GM06990 (cell line): Measurements from ENCODE around the gene ALKBH2.

ENCODE experiments used
- DNase-seq: peaks from one replicate; pipeline ENCODE4 v3.0.0-alpha.2; 2011; ENCODE audit not compliant: insufficient read length; ENCODE audit errors: extremely low read depth
- H3K27me3 ChIP-seq: replicated peaks from 2 replicates; pipeline ENCODE4 v1.6.0; 2011; ENCODE audit warnings: low read length; ENCODE audit not compliant: control insufficient read depth, insufficient read depth
- H3K36me3 ChIP-seq: 2 replicates; pipeline ENCODE4 v1.5.1; 2011; ENCODE audit warnings: low read length; ENCODE audit not compliant: control insufficient read depth, insufficient read depth
- H3K4me3 ChIP-seq: replicated peaks from 2 replicates; pipeline ENCODE4 v1.5.1; 2011; ENCODE audit warnings: low read depth, mild to moderate bottlenecking, control low read depth, low read length
- TF ChIP-seq, protein P1 (sequence below): IDR thresholded peaks from 2 replicates; pipeline ENCODE4 v1.5.1; 2011; ENCODE audit warnings: low read length, control low read depth, mild to moderate bottlenecking, inconsistent platforms; ENCODE audit not compliant: insufficient read depth, poor library complexity, severe bottlenecking

Gene ALKBH2

DNA sequence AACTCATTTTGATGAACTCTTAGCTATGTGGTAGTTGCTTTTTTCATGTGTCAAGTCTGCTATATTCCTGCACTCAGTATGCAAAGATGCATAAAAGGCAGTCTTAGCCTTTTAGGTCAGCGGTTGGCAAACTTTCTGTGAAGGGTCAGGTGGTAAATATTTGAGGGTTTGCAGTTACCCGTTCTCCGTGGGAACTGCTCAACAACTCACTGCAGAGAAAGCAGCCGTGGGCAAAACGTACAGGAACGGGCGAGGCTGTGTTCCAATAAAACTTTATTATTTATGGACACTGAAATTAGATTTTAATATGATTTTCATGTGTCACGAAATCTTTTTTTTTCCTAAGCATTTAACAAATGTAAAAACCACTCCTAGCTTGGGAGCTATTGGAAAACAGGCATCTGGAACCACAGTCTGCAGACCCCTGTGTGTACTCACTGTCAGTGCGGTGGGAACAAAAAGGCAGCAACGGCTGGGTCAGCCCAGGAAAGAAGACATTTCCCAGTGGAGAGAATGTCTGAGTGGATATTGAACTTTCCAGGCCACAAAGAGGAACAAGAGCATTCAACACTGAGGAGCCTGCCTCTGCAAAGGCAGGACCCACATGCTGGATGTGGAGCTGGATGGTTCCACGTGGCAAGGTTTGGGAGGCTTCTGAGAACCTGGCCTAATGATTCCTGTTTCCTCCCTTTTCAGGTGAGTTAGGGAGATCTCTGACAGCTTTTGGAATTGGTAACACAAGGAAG lies 19.6 kb upstream of the ALKBH2 start:
- no peak for DNase-seq
- H3K27me3 ChIP-seq = no peaks in the 10 kb centered on the region
- no peaks in the 10 kb centered on the region; the same call in none of the 2 replicates for H3K36me3 ChIP-seq
- H3K4me3 ChIP-seq = no peak overlapping the region
- TF ChIP-seq, protein P1, sequence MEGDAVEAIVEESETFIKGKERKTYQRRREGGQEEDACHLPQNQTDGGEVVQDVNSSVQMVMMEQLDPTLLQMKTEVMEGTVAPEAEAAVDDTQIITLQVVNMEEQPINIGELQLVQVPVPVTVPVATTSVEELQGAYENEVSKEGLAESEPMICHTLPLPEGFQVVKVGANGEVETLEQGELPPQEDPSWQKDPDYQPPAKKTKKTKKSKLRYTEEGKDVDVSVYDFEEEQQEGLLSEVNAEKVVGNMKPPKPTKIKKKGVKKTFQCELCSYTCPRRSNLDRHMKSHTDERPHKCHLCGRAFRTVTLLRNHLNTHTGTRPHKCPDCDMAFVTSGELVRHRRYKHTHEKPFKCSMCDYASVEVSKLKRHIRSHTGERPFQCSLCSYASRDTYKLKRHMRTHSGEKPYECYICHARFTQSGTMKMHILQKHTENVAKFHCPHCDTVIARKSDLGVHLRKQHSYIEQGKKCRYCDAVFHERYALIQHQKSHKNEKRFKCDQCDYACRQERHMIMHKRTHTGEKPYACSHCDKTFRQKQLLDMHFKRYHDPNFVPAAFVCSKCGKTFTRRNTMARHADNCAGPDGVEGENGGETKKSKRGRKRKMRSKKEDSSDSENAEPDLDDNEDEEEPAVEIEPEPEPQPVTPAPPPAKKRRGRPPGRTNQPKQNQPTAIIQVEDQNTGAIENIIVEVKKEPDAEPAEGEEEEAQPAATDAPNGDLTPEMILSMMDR = no peak

DNA sequence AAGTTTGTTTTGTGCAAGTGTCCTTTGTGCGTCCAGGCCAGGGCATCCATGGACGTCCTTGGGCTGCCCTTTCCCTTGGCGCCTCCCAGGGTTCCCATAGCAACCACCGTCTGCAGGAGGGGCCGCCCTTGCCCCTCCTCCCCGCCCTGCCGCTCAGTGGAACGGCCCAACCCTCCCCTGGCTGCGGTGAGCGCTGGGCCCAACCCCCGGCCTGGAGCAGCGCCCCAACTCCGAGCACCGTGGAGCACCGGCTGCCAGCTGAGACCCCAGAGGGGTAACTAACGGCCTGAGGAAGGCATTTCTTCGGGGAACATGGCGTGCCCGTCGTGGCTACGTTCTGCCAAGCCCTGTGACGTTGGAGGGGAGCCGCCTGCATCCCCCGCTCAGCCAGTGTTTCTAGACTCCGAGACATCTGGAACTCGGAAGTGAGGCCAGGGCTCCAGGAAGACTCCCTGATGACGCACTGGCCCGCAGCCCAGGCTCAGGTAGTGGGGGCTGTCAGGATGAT lies 17.8 kb upstream of the ALKBH2 start:
- Histone ChIP-seq H3K4me3 (peak overlapping the region; percentile 52), H3K36me3 (peaks cover 2% of the 10 kb centered on the region), H3K27me3 (no peaks in the 10 kb centered on the region)
- peak; percentile 46 for DNase-seq
- TF ChIP-seq, protein P1 = no peak

DNA sequence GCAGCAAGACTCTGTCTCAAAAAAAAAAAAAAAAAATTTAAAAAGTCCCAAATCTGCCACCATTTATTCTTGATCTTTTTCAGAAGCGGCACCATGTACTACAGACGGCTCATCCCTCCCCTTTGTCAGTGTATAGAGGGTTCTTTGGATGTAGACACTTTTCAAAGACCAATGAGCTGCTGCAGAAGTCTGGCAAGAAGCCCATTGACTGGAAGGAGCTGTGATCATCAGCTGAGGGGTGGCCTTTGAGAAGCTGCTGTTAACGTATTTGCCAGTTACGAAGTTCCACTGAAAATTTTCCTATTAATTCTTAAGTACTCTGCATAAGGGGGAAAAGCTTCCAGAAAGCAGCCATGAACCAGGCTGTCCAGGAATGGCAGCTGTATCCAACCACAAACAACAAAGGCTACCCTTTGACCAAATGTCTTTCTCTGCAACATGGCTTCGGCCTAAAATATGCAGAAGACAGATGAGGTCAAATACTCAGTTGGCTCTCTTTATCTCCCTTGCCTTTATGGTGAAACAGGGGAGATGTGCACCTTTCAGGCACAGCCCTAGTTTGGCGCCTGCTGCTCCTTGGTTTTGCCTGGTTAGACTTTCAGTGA lies 16.6 kb upstream of the ALKBH2 start:
- Histone ChIP-seq H3K36me3 (peaks cover 2% of the 10 kb centered on the region), H3K4me3 (no peak overlapping the region), H3K27me3 (no peaks in the 10 kb centered on the region)
- no peak for DNase-seq
- TF ChIP-seq, protein P1 = no peak

DNA sequence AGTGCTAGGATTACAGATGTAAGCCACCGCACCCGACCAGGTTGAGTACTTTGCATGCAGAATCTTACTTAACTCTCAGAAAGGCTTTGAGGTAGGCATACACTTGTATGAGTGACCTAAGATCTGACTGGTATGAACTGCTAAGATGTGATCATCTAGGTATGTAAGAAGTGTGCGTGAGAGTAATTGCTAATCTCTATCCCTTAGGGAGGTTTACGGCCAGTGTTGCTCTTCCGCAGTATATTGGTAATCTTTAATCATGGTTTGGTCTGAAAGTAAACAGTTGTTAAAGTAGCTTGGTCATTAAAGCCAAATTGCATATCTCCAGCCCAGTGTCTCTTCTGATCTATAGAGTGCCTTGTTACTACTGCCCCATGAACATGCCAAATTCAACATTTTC lies 11.9 kb upstream of the ALKBH2 start:
- Histone ChIP-seq H3K36me3 (peaks cover 9% of the 10 kb centered on the region), H3K4me3 (no peak overlapping the region), H3K27me3 (no peaks in the 10 kb centered on the region)
- TF ChIP-seq, protein P1 = no peak
- DNase-seq = no peak

DNA sequence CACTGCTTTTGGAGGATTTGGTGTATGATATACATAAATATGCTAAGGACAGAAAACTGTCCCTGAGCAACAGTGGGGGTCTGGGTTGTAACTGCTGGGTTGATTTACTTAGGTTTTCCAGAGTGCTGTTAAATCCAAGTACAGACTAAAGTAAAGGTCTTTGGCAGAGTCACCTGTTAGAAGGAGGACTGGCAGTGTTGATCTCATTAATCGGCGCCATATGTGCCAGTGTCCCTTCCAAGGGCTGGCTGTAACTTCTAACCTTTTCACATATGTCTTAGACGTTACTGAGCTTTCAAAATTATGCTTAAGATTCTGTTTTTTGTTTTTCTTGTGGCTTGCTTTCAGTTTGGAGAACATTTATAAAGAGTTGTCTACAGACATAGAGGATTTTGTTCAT lies 9.2 kb upstream of the ALKBH2 start:
- no peaks in the 10 kb centered on the region for H3K27me3 ChIP-seq
- H3K36me3 ChIP-seq = peaks cover 9% of the 10 kb centered on the region
- no peak for DNase-seq
- TF ChIP-seq, protein P1 = no peak
- H3K4me3 ChIP-seq = no peak overlapping the region
